ENCODE measurements around the gene TPRG1. TPM values are rescaled to one million over a fixed set of nuclear protein-coding genes. Genes with fewer than 3 reads are reported as not detected.

TPRG1 gene
- polyA plus RNA-seq, 1 donor (not counting 4 experiments of a cell fraction or from before 2014, with no cell fraction given): 1.5 TPM

DNA sequence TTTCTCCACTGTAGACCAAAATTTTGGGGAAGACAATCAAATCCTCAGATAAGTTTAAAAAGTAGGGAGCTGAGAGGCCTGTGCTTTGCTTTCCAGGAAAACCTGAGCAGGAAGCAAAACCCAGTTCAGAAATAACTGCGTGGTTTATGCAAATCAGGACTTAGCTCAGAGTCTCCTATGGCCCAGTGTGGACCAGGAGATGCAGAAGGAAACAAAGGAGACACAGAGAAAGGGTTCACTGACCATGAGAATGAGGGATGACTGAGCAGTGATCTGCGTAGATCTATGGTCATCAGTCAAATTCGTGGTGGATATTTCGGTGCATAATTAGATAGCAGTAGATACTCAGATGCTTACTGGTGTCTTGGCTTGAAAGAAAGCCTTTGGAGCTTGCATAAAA lies 196.6 kb downstream of the TPRG1 start:
- no peaks in the 10 kb centered on the region for H4K20me1 ChIP-seq (ENCODE audit: control insufficient read depth, extremely low read depth, insufficient read depth, low read length)
- H3K9me3 ChIP-seq (ENCODE audit: control insufficient read depth, low read depth, low read length): no peaks in the 10 kb centered on the region
- H3K4me2 ChIP-seq (ENCODE audit: control insufficient read depth, extremely low read depth, insufficient read depth, low read depth, low read length): no peak overlapping the region
- H2AFZ ChIP-seq (ENCODE audit: control insufficient read depth, low read length): no peak overlapping the region
- no peaks in the 10 kb centered on the region for H3K36me3 ChIP-seq (ENCODE audit: control insufficient read depth in 2 of 2, extremely low read depth in 1 of 2, insufficient read depth in 2 of 2, low read length in 2 of 2)
- no peaks in the 10 kb centered on the region for H3K9me1 ChIP-seq (ENCODE audit: control insufficient read depth, extremely low read depth, insufficient read depth, low read length)
- no peaks in the 10 kb centered on the region for H3K79me2 ChIP-seq (ENCODE audit: control insufficient read depth, insufficient read depth, low read length)
- H3K4me1 ChIP-seq (ENCODE audit: control insufficient read depth, extremely low read depth, insufficient read depth, low read length): no peaks in the 10 kb centered on the region
- TF ChIP-seq EZH2 (IDR thresholded peaks at IDR 0.05; ENCODE audit: low read length) (no peak), CTCF (optimal IDR thresholded peaks at IDR 0.05 in 1 of 3, IDR thresholded peaks at IDR 0.05 in 1 of 3, conservative IDR thresholded peaks at IDR 0.05 in 1 of 3; ENCODE audit: extremely low read depth in 1 of 3, insufficient read depth in 2 of 3, low read length in 3 of 3) (no peak)
- DNase-seq (ENCODE audit: low read depth, low spot score) (no peak), FAIRE-seq (no peak)
- H3K4me3 ChIP-seq (ENCODE audit: control insufficient read depth in 2 of 3, extremely low read depth in 1 of 3, insufficient read depth in 2 of 3, low read depth in 1 of 3, low read length in 3 of 3): no peak overlapping the region
- H3K27ac ChIP-seq (ENCODE audit: control insufficient read depth, insufficient read depth, low read length): no peak overlapping the region
- no peaks in the 10 kb centered on the region for H3K27me3 ChIP-seq (ENCODE audit: control insufficient read depth, extremely low read depth, insufficient read depth, low read length)
- dilution Hi-C loops (cut with MboI; ENCODE audit: extremely low pct_ligation_motif_present, low sequenced_read_pairs): no loop called here
- no peak overlapping the region for H3K9ac ChIP-seq (ENCODE audit: control insufficient read depth, extremely low read depth, insufficient read depth, low read length)

GRCh38 chr3:189369636-189370035 lies 197.9 kb downstream of the TPRG1 start:
- TF ChIP-seq CTCF (optimal IDR thresholded peaks at IDR 0.05 in 1 of 3, IDR thresholded peaks at IDR 0.05 in 1 of 3, conservative IDR thresholded peaks at IDR 0.05 in 1 of 3; ENCODE audit: extremely low read depth in 1 of 3, insufficient read depth in 2 of 3, low read length in 3 of 3) (no peak), EZH2 (IDR thresholded peaks at IDR 0.05; ENCODE audit: low read length) (no peak)
- Histone ChIP-seq H4K20me1 (ENCODE audit: control insufficient read depth, extremely low read depth, insufficient read depth, low read length) (no peaks in the 10 kb centered on the region), H3K9ac (ENCODE audit: control insufficient read depth, extremely low read depth, insufficient read depth, low read length) (no peak overlapping the region), H3K9me3 (ENCODE audit: control insufficient read depth, low read depth, low read length) (no peaks in the 10 kb centered on the region), H3K4me2 (ENCODE audit: control insufficient read depth, extremely low read depth, insufficient read depth, low read depth, low read length) (no peak overlapping the region), H3K79me2 (ENCODE audit: control insufficient read depth, insufficient read depth, low read length) (no peaks in the 10 kb centered on the region), H3K27ac (ENCODE audit: control insufficient read depth, insufficient read depth, low read length) (no peak overlapping the region), H3K4me3 (ENCODE audit: control insufficient read depth in 2 of 3, extremely low read depth in 1 of 3, insufficient read depth in 2 of 3, low read depth in 1 of 3, low read length in 3 of 3) (no peak overlapping the region), H3K27me3 (ENCODE audit: control insufficient read depth, extremely low read depth, insufficient read depth, low read length) (no peaks in the 10 kb centered on the region), H3K36me3 (ENCODE audit: control insufficient read depth in 2 of 2, extremely low read depth in 1 of 2, insufficient read depth in 2 of 2, low read length in 2 of 2) (no peaks in the 10 kb centered on the region), H3K9me1 (ENCODE audit: control insufficient read depth, extremely low read depth, insufficient read depth, low read length) (no peaks in the 10 kb centered on the region), H2AFZ (ENCODE audit: control insufficient read depth, low read length) (no peak overlapping the region), H3K4me1 (ENCODE audit: control insufficient read depth, extremely low read depth, insufficient read depth, low read length) (no peaks in the 10 kb centered on the region)
- FAIRE-seq (no peak), DNase-seq (ENCODE audit: low read depth, low spot score) (no peak)
- dilution Hi-C loops (cut with MboI; ENCODE audit: extremely low pct_ligation_motif_present, low sequenced_read_pairs): no loop called here
